Ishikawa (cell line): ENCODE data around the gene GAK.

Experiments
- CREB1 ChIP-seq: IDR thresholded peaks from 2 replicates; pipeline ENCODE4 v1.6.1; 2012; ENCODE audit warnings: low read depth
- EP300 ChIP-seq: IDR thresholded peaks from 2 replicates; pipeline ENCODE4 v1.6.1; 2012; ENCODE audit warnings: borderline replicate concordance
- TEAD4 ChIP-seq: IDR thresholded peaks from 2 replicates; pipeline ENCODE4 v1.6.1; 2012

DNA sequence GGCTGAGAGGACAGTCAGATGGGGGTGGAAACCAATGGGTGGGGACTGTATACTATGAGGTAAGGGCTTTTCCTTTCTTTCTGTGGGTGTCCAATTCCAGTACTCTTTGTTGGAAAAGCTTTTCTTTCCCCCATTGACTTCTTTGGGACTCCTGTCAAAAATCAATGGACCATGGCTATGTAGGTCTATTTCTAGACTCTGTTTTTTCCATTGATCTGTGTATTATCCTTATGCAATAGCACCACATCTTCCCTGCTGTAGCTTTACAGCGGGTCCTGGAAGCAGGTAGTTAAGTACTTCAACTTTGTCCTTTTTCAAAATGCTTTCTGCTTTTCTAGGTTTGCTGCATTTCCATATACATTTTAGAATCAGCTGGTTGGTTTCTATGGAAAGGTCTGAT lies 94.3 kb downstream of the GAK start:
- no peak for TF ChIP-seq EP300
- TF ChIP-seq TEAD4, result no peak
- TF ChIP-seq CREB1, result no peak
